Activated T-helper 9 cell treated with anti-CD3 and anti-CD28 coated beads, Interleukin-2, amount 50 U/mL, for 16 hours (primary cell): ENCODE results near the gene NRG3.
"Not testable (repeated sequence)": the region's sequence is repeated elsewhere in the genome, so short reads cannot be mapped to it uniquely, and the experiment has no call there.

Source experiments
- DNase-seq: peaks from one replicate; pipeline ENCODE4 v3.0.0-alpha.2; 2020; ENCODE audit warnings: low read depth

The NRG3 gene

DNA sequence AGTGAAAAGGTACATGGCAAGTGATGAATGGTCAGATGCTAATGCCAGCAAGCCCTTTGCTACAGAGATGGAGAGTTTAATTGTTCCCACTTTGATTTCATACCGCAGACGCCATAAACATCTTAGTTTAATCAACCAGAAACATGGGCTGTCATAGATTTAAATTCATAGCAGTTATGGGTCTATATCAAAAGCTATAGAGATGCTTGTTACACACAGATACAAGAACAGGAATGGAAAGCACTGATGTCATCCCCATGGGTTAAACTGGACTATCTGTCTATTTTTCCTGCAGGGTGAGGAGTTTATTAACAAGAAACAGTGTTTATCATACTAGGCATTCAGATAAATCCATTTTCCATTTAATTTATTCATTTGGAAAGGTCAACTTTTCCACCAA lies 409.2 kb downstream of the NRG3 start:
- DNase-seq, result no peak

DNA sequence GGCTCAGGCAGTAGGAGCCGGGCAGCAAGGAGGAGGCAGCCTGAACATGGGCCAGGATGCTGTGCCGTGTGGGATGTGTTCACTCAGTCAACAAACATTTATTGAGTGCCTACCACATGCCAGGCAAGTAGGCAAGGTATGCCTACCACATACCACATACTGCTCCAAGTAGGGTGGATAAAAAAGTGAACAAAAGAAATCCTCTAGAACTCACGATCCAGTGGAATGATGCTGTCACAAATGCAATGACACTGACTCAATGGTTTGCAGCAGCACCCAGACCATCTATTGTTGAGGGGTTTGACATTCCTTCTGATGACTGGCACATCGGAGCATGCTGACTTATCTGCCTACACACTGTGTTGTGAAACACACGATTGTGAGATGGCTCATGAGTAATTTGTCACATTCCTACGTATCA lies 413.5 kb downstream of the NRG3 start:
- no peak for DNase-seq

DNA sequence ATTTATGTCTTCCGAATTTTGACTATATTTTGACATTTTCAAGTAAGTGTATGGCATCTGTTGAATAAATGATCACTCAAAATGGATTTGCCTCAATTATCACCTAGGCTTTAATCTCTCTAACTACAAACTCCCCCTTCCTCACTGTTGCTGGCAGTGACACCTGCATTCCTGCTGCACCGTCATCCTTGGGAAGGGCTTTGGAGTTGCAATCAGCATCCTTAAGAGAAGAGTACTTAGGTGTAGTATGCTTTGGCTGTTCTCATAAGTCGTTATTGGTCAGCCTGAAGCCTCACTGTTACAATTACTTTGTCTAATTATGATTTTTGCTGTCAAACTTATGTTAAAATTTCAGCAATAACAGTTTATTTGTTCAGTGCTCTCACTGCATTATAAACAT lies 415.0 kb downstream of the NRG3 start:
- DNase-seq, result no peak

DNA sequence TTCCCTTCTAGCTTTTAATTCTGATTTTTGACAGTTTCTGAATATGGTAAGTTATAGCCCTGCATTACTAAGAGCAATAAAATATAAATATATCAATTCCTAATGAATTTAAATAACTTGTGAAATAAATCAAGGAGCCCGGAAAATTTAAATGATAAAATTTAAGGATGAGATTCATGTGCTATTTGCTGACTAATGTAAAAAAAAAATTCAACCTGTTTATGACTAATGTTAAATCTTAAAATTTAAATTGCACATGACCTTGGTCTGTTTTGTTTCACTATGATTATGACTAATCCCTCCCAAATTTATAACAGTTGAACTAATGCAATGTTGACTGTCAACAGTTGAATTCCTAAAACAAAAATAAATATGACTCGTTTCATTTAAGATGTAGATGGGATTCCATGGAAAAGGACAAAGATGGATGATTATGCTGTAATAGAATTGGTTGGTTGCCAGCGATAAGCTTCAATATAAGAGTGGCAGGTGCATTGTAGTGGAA lies 419.9 kb downstream of the NRG3 start:
- DNase-seq, result no peak

DNA sequence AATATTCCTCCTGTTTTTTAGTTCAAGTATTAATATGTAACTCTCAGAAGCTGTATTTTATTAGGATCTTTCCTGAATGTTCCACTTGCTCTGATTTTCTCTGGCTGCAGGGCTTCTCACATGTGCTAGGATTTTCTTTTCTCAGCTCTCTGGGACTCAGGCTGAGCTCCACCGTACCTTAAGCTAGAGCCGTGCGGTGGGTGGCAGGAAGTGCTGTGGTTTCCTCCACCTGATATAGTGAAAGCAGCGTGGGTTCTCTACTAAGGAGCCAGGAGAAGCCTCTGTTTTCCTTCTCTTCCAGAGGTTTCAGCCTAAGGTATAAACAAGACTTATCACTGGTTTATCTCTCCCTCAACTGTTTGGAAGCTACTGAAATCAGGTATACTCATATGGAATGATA lies 433.6 kb downstream of the NRG3 start:
- DNase-seq, result no peak

DNA sequence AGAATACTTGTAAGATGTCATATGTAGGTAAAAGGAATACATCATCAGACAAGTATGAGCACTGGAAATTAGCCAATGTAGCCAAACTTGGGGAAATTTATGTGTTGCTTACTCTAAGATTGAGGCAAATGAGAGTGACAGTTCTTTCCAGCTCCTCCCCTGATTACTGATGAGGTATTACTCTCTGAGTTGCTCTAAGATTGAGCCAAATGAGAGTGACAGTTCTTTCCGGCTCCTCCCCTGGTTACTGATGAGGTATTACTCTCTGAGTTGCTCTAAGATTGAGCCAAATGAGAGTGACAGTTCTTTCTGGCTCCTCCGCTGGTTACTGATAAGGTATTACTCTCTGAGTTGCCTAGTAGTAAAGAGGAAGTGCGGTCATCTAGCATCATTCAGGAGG lies 435.8 kb downstream of the NRG3 start:
- DNase-seq, result no peak

DNA sequence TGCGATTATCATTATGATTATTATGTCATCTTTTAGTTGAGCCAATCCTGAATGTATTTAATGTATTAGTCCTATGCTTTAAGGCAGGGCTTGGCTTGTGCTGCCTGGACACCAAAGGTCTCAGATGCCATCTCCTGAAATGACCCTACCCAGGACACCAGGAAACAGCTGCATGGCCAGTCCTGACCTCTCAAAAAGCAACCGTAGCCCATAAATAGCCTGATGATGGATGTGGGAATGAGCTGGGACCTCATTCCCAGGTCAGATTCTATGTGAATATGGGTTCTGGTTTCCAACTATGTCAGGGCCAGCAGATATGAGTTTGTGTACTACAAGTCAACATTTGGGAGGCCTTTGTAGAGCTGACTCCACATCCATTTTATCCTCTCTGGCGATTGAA lies 438.4 kb downstream of the NRG3 start:
- no peak for DNase-seq

DNA sequence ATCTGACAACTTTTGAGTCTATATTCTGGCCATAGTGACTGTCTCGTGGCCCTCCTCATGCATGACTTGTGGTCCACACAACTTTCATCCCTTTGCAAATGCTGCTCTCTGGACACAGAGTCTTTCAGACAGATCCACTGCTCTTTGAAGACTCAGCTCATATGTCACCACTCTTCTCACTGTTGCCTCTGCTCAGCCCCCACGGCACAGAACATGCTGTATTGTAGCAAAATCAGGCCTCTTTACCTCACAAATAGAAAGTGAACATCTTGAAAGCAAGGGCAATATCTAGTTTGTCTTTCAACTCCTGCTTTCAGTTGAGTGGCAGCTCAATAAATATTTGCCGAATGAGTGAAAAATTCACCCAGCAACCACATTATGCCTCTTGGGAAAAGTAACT lies 443.5 kb downstream of the NRG3 start:
- DNase-seq, result no peak

DNA sequence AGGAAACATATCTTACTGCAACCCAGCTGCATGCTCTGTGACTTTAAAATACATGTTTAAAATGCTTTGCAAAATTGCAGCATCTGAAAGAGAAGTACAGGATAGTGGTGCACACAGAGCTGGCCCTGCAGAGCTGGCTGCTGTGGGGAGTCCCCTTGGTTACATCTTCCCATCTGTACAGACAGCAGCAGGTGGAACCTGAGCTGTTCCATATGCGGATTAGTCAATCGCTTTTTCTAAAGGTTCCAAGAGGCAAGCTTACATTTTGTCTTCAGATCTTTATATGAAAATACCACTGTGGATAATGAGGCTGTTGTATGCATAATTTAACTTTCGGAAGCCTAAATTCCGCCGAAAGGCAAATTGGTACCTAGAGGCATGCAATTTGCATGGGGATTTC lies 444.1 kb downstream of the NRG3 start:
- DNase-seq, result no peak

DNA sequence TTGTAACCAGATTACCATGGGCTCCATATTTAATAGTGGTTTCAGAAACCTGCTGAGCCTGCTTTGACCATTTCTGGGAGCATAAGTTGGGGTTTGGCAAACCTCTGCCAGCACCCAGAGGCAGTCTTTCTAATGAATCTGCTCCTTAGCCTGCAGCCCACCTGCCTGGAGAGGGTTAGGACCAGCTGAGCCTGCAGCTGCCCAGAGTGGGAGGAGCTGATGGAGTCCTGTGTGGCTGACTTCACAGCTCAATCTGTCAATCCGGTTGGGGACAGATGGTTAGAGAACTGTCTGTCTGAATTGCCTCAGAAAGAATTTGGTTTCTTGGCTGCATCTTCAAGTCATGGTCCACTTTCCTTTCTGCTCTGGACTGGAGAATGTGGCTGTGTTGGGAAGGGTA lies 444.6 kb downstream of the NRG3 start:
- DNase-seq, result no peak

DNA sequence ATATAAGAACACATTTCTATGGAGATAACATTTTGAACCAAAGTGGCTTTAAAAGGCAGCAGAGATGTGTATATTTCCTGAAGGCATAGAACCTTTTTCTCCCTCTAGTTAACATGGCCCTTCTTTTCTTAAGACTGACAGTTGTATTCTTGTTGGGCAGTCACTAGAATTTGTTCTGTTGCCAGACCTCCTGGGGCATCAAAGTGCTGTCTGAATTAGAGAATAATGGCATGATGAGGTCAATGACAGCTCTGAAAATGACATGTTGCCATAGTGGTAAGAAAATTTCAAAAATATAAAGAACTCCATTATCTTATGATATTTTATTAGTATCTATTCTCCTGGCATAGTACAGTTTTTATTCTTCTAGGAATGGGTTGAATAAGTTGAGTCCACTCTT lies 446.7 kb downstream of the NRG3 start:
- DNase-seq, result no peak

DNA sequence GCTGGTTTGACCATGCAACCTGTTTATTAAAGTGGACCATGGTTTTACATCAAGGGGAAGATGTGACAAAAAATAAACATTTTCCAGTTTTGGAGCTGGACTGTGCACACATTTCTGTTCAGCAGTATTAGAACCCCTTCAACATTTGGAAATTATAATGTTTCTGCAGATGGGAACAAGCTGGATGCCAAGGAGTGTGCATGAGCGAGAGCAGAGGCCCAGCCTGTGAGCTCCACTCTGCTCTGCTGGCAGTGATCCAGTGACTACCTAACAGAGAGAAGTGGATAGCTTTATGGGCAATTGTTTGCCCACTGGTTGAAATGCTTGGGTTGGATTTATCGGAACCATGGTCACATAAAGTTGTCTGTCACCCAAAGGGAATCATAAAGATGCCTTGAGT lies 456.7 kb downstream of the NRG3 start:
- no peak for DNase-seq

DNA sequence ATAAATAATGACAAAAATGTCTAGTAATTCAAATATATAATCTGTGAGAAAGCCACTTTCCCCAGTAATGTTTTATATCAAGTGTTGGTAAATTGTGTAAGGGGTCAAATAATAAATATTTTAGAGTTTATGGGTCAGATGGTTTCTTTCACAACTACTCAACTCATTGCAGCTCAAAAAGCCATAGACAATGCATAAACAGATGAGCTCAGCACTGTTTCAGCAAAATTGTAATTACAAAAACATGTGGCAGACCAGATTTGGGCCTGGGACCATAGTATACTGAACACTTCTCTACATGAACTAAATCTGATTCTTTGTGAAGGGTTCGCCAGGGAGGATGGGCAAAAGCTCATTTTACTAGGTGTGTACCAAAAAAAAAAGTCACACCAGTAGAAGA lies 460.8 kb downstream of the NRG3 start:
- no peak for DNase-seq

DNA sequence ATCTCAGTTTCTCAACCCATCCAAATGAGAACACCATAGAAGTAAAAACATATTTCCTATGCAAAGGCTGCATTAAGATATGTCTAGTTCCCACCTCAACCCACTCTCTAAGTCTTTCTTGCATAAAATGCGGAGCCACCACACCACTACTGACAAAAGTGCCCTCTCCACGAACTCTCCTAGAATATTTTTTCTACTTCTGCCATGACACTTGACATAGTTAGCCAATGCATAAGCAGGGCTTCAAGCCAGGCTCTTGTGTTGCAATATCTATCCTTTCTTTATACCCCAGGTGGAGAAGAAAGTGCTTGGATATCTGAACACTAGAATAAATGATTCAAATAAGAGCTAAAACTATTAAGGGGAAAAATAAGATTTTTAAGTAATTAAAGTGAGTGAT lies 465.2 kb downstream of the NRG3 start:
- no peak for DNase-seq

DNA sequence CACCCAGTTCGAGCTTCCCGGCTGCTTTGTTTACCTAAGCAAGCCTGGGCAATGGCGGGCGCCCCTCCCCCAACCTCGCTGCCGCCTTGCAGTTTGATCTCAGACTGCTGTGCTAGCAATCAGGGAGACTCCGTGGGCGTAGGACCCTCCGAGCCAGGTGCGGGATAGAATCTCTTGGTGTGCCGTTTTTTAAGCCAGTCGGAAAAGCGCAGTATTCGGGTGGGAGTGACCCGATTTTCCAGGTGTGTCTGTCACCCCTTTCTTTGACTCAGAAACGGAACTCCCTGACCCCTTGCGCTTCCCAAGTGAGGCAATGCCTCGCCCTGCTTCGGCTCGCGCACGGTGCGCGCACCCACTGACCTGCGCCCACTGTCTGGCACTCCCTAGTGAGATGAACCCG lies 474.6 kb downstream of the NRG3 start:
- not testable (repeated sequence) for DNase-seq

DNA sequence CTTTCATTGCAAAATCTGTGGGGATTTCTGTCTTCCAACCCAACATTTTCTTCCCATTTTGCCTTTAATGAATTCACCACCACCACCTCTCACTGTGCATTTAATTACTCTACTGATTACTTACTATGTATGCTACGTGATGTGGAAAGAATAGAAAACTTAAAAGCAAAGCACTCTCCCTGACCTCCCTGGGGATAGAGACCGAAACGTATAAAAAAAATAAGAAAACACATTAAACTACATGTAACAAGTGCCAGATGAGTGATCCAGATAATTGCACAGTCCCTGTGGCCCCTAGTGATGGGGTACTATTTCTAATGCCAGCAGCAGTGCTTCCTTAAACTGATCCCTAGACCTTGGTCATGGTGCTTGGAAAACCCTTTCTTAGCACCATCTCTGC lies 478.4 kb downstream of the NRG3 start:
- DNase-seq, result no peak

DNA sequence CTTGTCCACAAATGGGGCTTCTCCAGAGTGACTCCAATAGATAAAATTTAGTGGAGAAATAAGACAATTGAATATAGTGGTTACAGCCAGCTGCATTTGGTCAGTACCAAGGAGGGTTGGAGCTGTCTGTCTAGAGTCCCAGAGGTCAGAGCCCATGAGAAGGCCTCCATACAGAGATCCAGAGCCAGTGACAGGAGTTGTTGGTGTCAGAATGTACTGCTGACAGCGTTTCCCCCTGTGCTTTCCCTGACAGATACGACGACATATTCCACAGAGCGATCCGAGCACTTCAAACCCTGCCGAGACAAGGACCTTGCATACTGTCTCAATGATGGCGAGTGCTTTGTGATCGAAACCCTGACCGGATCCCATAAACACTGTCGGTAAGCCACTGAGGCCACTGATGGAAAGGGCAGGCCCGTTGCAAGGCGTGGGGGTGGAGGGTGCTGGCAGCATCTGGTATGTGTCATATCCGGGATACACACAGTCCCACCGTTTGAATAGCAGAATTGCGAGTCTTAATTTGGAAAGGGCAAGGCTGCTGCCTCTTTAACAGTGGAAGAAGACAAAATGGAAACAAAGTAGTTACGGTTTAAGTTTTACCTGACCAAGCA lies 483.6 kb downstream of the NRG3 start:
- DNase-seq, result no peak

DNA sequence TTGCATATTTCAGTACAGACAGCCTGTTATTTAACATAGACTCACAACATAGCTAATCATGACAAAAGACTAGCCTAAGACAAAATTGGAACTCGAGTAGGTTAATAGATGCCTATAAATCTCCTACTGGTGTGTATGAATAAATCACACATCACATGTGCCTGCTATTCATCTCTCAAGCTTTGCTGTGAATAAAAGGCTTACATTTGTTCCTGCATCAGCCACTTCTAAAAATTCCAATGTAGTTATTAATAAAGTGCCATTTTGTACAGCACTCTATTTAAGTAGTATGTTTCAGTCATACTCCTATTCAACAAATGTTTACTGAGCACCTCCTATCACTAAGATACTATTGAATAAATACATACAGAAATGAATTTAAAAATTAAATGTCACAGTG lies 486.3 kb downstream of the NRG3 start:
- DNase-seq, result no peak

DNA sequence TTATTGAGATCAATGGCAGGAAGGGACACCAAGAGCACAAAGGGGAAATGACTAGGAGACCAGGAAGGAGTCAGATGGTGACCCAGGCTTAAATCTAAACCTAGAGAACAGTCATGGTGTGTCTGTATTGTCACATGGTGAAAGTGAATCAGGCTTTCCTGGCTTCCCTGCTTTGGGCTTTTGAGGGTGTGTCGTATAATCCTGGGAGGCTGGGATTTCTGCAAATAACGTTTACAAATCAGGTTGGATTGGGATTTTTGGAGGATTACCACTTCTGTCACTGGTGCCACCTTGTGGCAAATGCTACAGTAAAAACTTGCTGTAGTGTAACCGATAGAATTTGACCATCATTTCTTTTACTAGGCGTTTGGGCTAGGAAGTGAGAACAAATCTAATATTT lies 502.6 kb downstream of the NRG3 start:
- no peak for DNase-seq

DNA sequence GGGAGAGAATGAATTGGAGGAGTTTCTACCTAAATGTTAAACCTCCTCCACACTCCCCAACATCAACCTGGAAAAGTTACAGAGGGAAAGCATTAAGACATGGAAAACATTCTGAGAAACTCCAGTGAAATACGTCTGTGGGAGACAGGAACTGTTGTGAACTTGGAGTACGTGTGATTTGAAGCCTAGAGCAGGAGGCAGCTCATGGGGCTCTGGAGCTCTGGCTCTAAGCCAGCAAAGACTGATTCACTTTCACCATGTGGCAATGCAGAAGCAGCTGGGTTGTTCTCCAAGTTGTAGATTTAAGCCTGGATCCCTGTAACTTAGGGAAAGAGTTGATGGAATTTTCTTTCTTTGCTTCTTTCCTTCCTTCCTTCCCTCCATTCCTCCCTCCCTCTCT lies 503.2 kb downstream of the NRG3 start:
- DNase-seq, result no peak

DNA sequence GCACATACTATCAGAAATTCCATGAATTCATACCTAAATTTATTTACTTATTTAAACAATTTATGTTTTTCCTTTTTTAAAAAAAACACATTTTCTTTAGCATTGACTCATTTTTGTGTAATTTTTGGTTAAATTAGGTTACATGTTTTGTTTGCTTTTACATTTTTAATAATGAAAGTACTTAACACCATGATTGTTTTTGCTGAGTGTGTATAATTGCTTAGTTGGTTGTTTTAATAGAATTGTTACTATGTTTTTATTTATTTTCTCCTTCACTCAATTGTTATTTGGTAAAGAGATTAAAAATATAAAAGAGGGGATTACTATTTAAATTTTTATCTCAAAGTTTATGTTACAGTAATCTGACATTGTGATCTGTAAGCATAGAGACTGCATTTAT lies 508.4 kb downstream of the NRG3 start:
- no peak for DNase-seq

DNA sequence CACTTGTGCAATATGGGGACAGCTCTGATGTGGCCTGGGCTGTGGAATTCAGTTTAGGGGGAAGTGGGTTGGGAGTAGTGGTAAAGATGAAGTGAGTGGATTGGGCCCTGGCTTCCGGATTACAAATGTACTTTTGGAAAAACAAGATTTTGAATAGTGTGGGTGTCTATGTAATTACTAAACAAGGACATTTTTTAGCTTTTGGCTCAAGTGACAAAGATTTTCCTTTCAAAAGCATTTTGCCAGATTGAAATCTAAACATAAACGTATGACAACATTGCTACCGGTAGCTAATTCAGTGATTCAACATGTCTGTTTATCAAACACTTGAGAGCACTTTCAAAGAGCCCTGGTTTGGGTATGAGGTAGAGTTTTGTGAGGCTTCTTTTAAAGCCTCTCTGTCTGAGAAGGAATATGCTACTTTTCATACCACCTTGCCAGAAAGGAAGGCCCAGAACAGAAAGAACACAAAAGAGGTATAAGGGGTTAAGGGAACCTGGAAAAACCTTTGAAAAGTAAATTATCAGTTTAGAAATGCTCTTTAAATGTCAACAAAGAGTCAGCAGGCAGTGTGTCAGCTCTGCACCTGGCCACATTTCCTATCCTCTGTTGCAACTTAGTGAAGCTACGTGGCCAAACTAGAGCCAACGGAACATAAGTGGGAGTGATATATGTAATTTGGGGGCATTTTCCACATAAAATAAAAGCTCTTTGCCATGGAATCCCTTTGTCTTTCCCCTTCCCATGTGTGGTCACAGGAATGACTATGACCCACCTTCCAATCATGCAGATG lies 516.1 kb downstream of the NRG3 start:
- DNase-seq, result no peak

DNA sequence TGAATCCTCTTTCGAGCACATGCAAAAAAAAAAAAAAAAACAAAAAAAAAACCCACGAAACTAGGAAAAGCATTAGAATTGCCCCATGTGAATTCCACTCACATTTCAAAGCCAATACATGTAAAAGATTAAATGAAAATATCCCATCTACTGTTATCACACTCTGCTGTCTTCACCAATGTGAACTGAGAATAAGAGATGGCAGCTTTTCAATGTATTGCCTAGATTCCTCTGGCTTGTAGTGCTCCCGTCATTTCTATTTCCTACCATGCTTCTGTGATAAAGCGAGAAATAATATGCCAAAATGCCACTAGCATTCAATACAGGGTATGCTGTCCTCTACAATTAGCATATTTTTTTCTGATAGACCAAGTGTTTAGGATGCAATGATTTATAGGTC lies 517.0 kb downstream of the NRG3 start:
- no peak for DNase-seq

DNA sequence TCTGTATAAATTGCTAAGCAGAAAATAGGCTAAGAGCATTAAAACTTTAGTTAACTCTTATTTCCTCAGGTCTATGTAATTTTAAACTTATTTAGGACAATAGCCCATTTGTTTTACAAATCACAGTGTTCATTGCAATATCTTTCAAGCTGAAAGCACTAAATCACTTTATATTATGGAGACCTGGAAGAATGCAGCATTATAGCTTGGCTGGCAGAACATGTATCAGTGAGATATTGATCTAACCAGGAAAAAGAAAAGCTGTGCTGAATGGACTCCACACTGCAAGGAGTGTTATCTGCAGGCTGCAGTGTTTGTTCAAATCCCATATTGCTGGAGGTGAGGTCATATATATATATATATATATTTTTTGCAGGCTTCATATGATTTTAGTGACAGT lies 517.5 kb downstream of the NRG3 start:
- DNase-seq, result no peak
